GM11168 (cell line): Measurements from ENCODE around the gene CREG2.

ENCODE experiments used
- in situ Hi-C: fragments of 300-500 bp; cut with MboI; formaldehyde crosslinking; loops from one replicate; pipeline ENCODE4 v1.12.0; 2022; ENCODE audit warnings: low sequenced_read_pairs; ENCODE audit not compliant: unreplicated experiment

Gene CREG2

DNA sequence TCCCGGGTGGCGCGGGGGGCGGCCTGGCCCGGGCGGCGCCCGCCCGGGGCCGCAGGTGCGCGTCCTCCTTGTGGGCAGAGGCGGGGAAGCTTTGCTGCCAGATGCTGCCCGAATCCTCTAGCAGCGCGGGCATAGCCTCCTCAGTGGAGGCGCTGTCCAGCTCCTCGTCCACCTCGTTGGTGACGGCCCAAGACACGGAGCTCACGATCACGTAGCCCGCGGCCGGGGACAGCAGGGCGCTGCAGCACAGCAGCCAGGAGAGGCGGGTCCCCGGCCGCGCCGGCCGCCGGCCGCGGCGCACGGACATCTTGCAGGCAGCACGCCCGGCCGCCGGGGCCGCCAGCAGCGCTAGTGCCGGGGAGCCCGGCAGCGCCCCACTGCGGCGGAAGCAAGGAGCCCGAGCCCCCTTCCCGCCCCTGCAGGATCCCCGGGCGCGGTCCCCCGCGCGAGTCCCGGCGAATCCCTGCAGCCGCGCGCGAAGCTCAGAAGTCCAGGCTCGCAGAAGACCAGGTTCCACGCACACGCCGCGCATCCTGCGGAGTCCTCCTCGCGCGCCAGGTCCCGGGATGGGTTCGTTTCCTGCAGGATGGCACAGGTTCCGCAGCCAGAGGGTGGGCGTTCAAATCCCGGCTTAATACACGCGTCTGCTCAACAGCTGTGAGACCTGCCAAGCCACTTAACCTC is at the start of gene CREG2:
Gene CREG2 (minus strand): TSS at position 353 of the 684 bp plus-strand sequence. CDS start 46 bp downstream, at position 307.
- in situ Hi-C loops = no loop called here

GRCh38 chr2:101435001-101435862 is 47.9 kb upstream of the CREG2 start:
- in situ Hi-C loops = no loop called here

DNA sequence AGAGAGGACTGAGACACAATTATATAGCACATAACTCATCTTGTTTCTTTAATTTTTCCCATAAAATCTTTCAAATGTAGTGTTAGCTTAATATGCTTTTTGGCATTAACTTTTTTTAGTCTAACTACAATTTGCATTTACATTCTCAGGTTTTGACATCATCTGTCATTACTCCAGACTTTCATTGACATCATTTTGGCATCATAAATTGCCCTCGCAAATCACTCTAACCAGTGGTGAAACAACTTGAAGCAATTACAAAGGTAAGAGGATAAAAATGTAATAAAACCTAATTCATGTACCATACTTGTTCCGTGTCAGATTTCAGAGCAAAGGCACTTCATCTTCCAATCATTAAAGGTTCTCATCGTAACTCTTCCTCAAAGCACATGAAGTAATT is 46.2 kb upstream of the CREG2 start:
- in situ Hi-C loops = no loop called here

- in situ Hi-C loops = no loop called here
Measured at GRCh38 chr2:101432411-101433181, 45.3 kb upstream of the CREG2 start.

GRCh38 chr2:101431486-101431885 is 44.2 kb upstream of the CREG2 start:
- in situ Hi-C loops = no loop called here

GRCh38 chr2:101430156-101430555 is 42.9 kb upstream of the CREG2 start:
- in situ Hi-C loops = no loop called here

DNA sequence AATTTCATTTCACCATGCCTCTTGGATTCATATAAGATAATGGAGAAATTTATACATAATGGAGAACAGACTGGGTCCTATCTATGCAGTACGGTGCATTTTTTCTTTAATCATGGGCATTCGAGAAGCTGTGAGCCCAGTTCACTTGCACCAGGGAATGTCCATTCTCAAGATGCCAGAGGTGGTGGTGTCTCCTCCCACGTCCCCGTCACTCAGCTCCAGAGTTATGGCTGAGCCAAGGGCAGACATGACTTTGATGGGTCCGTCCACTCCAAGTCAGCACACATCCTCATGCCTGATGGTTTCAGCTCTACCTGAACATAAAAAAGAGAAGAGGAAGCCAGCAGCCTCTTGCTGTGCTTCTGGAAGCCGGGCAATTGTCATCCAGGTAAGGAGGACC is 42.1 kb upstream of the CREG2 start:
- in situ Hi-C loops = no loop called here

- in situ Hi-C loops = no loop called here
Measured at GRCh38 chr2:101428422-101429176, 41.3 kb upstream of the CREG2 start.

DNA sequence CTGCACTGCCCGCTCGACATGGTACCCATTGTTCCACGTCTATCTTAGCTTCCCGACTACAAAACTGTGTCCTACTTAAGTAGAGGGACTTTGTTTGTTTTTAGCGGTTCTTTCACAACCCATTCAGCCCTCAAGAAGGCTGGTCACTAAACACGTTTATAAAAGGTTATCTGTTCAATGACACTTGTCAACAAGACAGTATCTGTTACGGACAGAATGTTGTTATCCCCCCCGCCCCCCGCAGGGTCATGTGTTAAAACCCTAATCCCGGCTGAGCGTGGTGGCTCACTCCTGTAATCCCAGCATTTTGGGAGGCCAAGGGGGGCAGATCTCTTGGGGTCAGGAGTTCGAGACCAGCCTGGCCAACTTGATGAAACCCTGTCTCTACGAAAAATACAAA is 40.4 kb upstream of the CREG2 start:
- in situ Hi-C loops = no loop called here

- in situ Hi-C loops = no loop called here
Measured at GRCh38 chr2:101427240-101427639, 39.9 kb upstream of the CREG2 start.

DNA sequence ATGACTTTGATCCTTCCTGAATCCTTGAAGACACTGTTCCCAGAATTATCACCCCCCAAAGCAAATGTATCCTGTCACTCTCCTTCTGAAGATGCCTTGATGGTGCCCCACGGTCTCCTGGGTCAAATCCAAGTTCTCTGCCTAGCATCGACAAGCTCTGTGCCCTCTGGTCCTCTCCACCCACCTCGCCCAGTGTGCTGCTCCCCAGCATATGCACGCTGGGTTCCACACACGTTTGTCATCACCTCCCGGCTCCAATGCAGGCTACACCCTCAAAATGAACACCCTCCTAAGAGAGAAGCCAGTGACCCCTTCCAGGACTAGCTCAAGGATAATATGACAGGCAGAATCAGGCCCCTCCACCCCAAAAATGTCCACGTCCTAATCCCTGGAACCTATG is 39.5 kb upstream of the CREG2 start:
- in situ Hi-C loops = no loop called here

DNA sequence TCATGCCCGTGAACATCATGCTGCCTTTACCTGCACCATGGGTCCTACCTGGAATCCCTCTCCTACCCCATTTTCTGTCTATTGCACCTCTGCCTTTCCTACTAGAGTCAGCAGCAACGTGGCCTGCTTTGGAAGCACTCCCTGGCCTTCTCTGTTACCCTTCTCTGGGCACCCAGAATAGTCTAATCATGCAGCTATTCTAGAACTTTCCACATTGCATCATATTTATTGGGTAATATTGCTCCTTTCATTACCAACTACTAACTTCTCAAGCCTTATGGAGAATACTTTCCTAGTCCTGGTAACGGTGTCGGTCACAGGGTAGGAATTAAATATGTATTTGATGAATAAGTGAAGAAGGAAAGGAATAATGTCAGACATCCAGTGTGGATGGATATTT is 33.3 kb upstream of the CREG2 start:
- in situ Hi-C loops = loop anchor here (25.0 kb wide), 1 partner anchor 417 kb away; no protein-coding TSS in a partner anchor

- in situ Hi-C loops = loop anchor here (25.0 kb wide), 1 partner anchor 418 kb away; no protein-coding TSS in a partner anchor
Measured at GRCh38 chr2:101419096-101419663, 31.9 kb upstream of the CREG2 start.

DNA sequence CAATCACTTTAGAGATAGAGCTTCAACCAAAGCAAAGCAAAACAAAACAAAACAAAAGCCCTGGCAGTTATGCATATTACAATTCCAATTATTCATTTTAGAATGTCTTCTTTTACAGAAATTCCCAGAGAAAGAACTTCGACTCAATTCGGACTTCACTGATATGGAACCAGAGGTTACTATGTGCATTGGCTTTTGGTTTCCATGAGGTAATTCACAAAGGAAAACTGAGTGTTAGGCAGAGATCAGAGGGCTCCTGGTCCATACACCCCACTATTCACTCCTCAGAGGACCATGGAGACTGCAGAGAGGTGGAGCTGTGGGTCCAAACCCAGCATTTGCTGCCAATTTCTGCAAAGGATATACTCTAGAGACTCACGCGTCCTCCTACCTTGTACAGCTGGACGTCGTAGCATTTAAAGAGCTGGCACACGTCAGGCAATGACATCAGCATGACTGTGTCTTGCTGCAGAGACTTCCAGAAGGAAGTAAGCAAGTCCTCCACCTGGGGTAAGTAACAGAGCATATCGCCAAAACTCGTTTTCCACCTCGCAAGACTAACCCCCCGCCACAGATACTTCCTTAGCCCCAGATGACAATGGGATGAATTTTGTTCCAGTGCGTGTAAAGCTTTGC is 31.3 kb upstream of the CREG2 start:
- in situ Hi-C loops = loop anchor here (25.0 kb wide), 1 partner anchor 419 kb away; no protein-coding TSS in a partner anchor

DNA sequence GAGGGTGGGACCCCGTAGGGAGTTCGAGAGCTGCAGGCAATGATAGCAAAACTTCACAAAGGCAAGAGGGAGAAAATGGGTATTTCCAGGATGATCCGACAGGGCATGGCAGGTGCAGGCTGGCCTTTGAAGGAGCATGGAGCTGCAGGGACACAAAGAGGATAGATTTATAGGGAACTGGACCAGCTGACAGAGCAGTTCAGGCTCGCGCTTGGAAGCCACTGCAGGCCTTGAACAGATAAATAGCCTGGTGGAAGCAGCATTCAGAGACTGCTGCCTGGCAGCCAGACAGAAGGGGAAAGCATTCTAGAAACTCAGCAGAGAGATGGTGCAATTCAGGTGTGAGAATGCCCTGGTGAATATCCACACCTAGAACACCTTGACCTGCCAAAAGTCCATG is 29.3 kb upstream of the CREG2 start:
- in situ Hi-C loops = loop anchor here (25.0 kb wide), 1 partner anchor 421 kb away; no protein-coding TSS in a partner anchor

GRCh38 chr2:101415884-101416283 is 28.6 kb upstream of the CREG2 start:
- in situ Hi-C loops = loop anchor here (25.0 kb wide), 1 partner anchor 421 kb away; no protein-coding TSS in a partner anchor

- in situ Hi-C loops = loop anchor here (25.0 kb wide), 1 partner anchor 422 kb away; no protein-coding TSS in a partner anchor
Measured at GRCh38 chr2:101415220-101415619, 27.9 kb upstream of the CREG2 start.

- in situ Hi-C loops = loop anchor here (25.0 kb wide), 1 partner anchor 425 kb away; no protein-coding TSS in a partner anchor
Measured at GRCh38 chr2:101412092-101412694, 24.9 kb upstream of the CREG2 start.
